OCI-LY1 (cell line): ENCODE measurements around the gene MB.

Experiments
- CTCF ChIP-seq: fragments of 200-600 bp; sonication (generic), shearing (Covaris generic); IDR thresholded peaks from 2 replicates; pipeline ENCODE4 v1.5.1; 2017; ENCODE audit warnings: mild to moderate bottlenecking, antibody characterized with exemption, low read length, moderate library complexity, mixed read lengths
- EZH2 ChIP-seq: fragments of 200-600 bp; sonication (generic), shearing (Covaris generic); IDR thresholded peaks from 2 replicates; pipeline ENCODE4 v1.8.0; 2017; ENCODE audit warnings: borderline replicate concordance, mixed run types, mild to moderate bottlenecking, antibody characterized with exemption, low read length, moderate library complexity, mixed read lengths

GRCh38 chr22:35601743-35602615, 15.2 kb downstream of the MB start:
- TF ChIP-seq CTCF (no peak), EZH2 (no peak)
